ENCODE data around the gene TOP1. TPM values are rescaled to one million over a fixed set of nuclear protein-coding genes. Genes with fewer than 3 reads are reported as not detected.

The TOP1 gene
- polyA plus RNA-seq, 1 of the 3 experiments (the other 2 are of a cell fraction), result 11.9 TPM

GRCh38 chr20:41001497-41001896 lies 27.1 kb upstream of the TOP1 start:
- ChIA-PET CTCF (no interaction called here), POLR2A (no interaction called here)
- Histone ChIP-seq H3K27me3 (ENCODE audit: insufficient read depth) (no peaks in the 10 kb centered on the region), H2AFZ (ENCODE audit: low read depth) (no peak overlapping the region), H3K4me1 (ENCODE audit: control insufficient read depth in 1 of 2, insufficient read depth in 2 of 2, low read depth in 1 of 2, low read length in 1 of 2) (peaks cover 2 to 37% of the 10 kb centered on the region in 2 experiments; a peak in 3 of 4 replicates), H3K79me2 (ENCODE audit: insufficient read depth) (0 out of 2 replicates have a peak, but pooled peaks cover 6% of the 10 kb centered on the region), H3K4me2 (no peak overlapping the region), H3K4me3 (ENCODE audit: low read depth in 2 of 2, low read length in 1 of 2) (no peak overlapping the region), H3F3A (replicated peaks; ENCODE audit: insufficient read depth) (peaks cover 29% of the 10 kb centered on the region), H3K9ac (no peak overlapping the region), H3K36me3 (replicated peaks in 1 of 2; ENCODE audit: control insufficient read depth in 1 of 2, insufficient read depth in 2 of 2, low read length in 1 of 2) (no peaks in the 10 kb centered on the region), H3K9me2 (no peaks in the 10 kb centered on the region), H3K9me3 (no peaks in the 10 kb centered on the region), H3K27ac (ENCODE audit: low read depth in 2 of 2, low read length in 1 of 2) (0 out of 4 replicates have a peak overlapping the region, but pooled peaks of 1 of the 2 experiments have one; percentile 99), H4K20me1 (ENCODE audit: insufficient read depth) (no peaks in the 10 kb centered on the region)
- DNase-seq, result no peak
- 97% methylated on average over 4 of the region's 4 CpGs for WGBS (ENCODE audit: low lambda C conversion rate)
- no peak for TF ChIP-seq GABPA (IDR thresholded peaks at IDR 0.05; ENCODE audit: low read depth)
- TF ChIP-seq POLR2AphosphoS5 (IDR thresholded peaks at IDR 0.05; ENCODE audit: low read depth, low read length), result no peak
- TF ChIP-seq RCOR1 (IDR thresholded peaks at IDR 0.05; ENCODE audit: low read length), result no peak
- TF ChIP-seq USF2 (IDR thresholded peaks at IDR 0.05; ENCODE audit: borderline replicate concordance, low read depth, low read length), result no peak
- no peak for TF ChIP-seq CTCF (IDR thresholded peaks at IDR 0.05)
- TF ChIP-seq TAF1 (IDR thresholded peaks at IDR 0.05; ENCODE audit: borderline replicate concordance, low read depth, low read length), result no peak
- no peak for TF ChIP-seq USF1 (IDR thresholded peaks at IDR 0.05; ENCODE audit: borderline replicate concordance, low read depth)
- no peak for TF ChIP-seq MEF2A (IDR thresholded peaks at IDR 0.05; ENCODE audit: borderline replicate concordance, low read depth)
- no peak for TF ChIP-seq FOXJ3 (CRISPR knock-in tag; IDR thresholded peaks at IDR 0.05)
- no peak for TF ChIP-seq FOSL2 (IDR thresholded peaks at IDR 0.05; ENCODE audit: borderline replicate concordance, low read depth)
- TF ChIP-seq NRF1 (IDR thresholded peaks at IDR 0.05; ENCODE audit: low read depth, low read length), result no peak
- no peak for TF ChIP-seq JUND (IDR thresholded peaks at IDR 0.05)
- no peak for TF ChIP-seq RAD21 (IDR thresholded peaks at IDR 0.05; ENCODE audit: low read length)

- TF ChIP-seq RXRA (IDR thresholded peaks at IDR 0.05; ENCODE audit: borderline replicate concordance, low read depth) (no peak), NFIC (IDR thresholded peaks at IDR 0.05; ENCODE audit: borderline replicate concordance) (no peak), RFX5 (IDR thresholded peaks at IDR 0.05; ENCODE audit: low read length) (no peak), IRF3 (IDR thresholded peaks at IDR 0.05; ENCODE audit: low read depth, low read length) (no peak), RCOR1 (IDR thresholded peaks at IDR 0.05; ENCODE audit: low read length) (no peak), TEAD4 (IDR thresholded peaks at IDR 0.05; ENCODE audit: borderline replicate concordance, insufficient read depth) (no peak)
- Histone ChIP-seq H3K9ac (peak overlapping the region; percentile 74; the same call in 1 of the 2 replicates), H3K27me3 (ENCODE audit: insufficient read depth) (no peaks in the 10 kb centered on the region), H3K36me3 (replicated peaks in 1 of 2; ENCODE audit: control insufficient read depth in 1 of 2, insufficient read depth in 2 of 2, low read length in 1 of 2) (no peaks in the 10 kb centered on the region), H3K9me2 (no peaks in the 10 kb centered on the region), H3K79me2 (ENCODE audit: insufficient read depth) (0 out of 2 replicates have a peak, but pooled peaks cover 6% of the 10 kb centered on the region), H4K20me1 (ENCODE audit: insufficient read depth) (no peaks in the 10 kb centered on the region), H2AFZ (ENCODE audit: low read depth) (peak overlapping the region; percentile 49; the same call in 1 of the 2 replicates), H3K4me2 (peak overlapping the region; percentile 71), H3F3A (replicated peaks; ENCODE audit: insufficient read depth) (peaks cover 30% of the 10 kb centered on the region), H3K4me1 (ENCODE audit: control insufficient read depth in 1 of 2, insufficient read depth in 2 of 2, low read depth in 1 of 2, low read length in 1 of 2) (peaks cover 2 to 42% of the 10 kb centered on the region in 2 experiments; a peak in 3 of 4 replicates), H3K4me3 (ENCODE audit: low read depth in 2 of 2, low read length in 1 of 2) (peak overlapping the region in 1 of 2 experiments; percentile 20; a peak in 1 of 4 replicates), H3K27ac (ENCODE audit: low read depth in 2 of 2, low read length in 1 of 2) (peak overlapping the region; percentile 62 to 99; a peak in 3 of 4 replicates), H3K9me3 (no peaks in the 10 kb centered on the region)
- POLR2A ChIA-PET, result no interaction called here
- DNase-seq, result no peak
- CTCF ChIA-PET, result interaction anchor here (0.6 to 1.5 kb wide), 3 partner anchors 11 to 34 kb away, joined by 3 to 5 read pairs (median 3); no protein-coding TSS in a partner anchor
- WGBS (ENCODE audit: low lambda C conversion rate), result 100% methylated on average over 1 of the region's 1 CpG
These were observed 25.8 kb upstream of the TOP1 start for GRCh38 chr20:41002842-41003142.
